GM18502 (cell line): ENCODE results near the gene REV1.
"Not testable (repeated sequence)": the region's sequence is repeated elsewhere in the genome, so short reads cannot be mapped to it uniquely, and the experiment has no call there.

ENCODE experiments used
- ATAC-seq: cut with Tn5 transposase; IDR thresholded peaks from one replicate; pipeline ENCODE4 v1.9.1; 2021; ENCODE audit warnings: mild to moderate bottlenecking; ENCODE audit not compliant: unreplicated experiment, poor library complexity

Gene REV1

GRCh38 chr2:99488539-99489062, 1.2 kb downstream of the REV1 start:
- no peak for ATAC-seq

- no peak for ATAC-seq
These were observed 1.9 kb downstream of the REV1 start for GRCh38 chr2:99487906-99488305.

- ATAC-seq: no peak
These were observed 4.0 kb downstream of the REV1 start for GRCh38 chr2:99485824-99486223.

GRCh38 chr2:99485411-99485810, 4.4 kb downstream of the REV1 start:
- ATAC-seq: no peak

GRCh38 chr2:99484205-99484604, 5.6 kb downstream of the REV1 start:
- ATAC-seq: no peak

GRCh38 chr2:99481941-99482340, 7.9 kb downstream of the REV1 start:
- no peak for ATAC-seq

- no peak for ATAC-seq
These were observed 8.3 kb downstream of the REV1 start for GRCh38 chr2:99481527-99481926.

GRCh38 chr2:99480390-99480789, 9.4 kb downstream of the REV1 start:
- no peak for ATAC-seq

- ATAC-seq: no peak
These were observed 11.2 kb downstream of the REV1 start for GRCh38 chr2:99478632-99479031.

GRCh38 chr2:99477054-99477453, 12.8 kb downstream of the REV1 start:
- no peak for ATAC-seq

- no peak for ATAC-seq
These were observed 13.2 kb downstream of the REV1 start for GRCh38 chr2:99476629-99477028.

- not testable (repeated sequence) for ATAC-seq
These were observed 14.7 kb downstream of the REV1 start for GRCh38 chr2:99475095-99475494.

- no peak for ATAC-seq
These were observed 16.2 kb downstream of the REV1 start for GRCh38 chr2:99473518-99474083.

- no peak for ATAC-seq
These were observed 17.2 kb downstream of the REV1 start for GRCh38 chr2:99472600-99472960.

- ATAC-seq: no peak
These were observed 17.9 kb downstream of the REV1 start for GRCh38 chr2:99471654-99472599.

- no peak for ATAC-seq
These were observed 18.9 kb downstream of the REV1 start for GRCh38 chr2:99470957-99471356.

GRCh38 chr2:99470459-99470858, 19.4 kb downstream of the REV1 start:
- not testable (repeated sequence) for ATAC-seq

- ATAC-seq: no peak
These were observed 20.4 kb downstream of the REV1 start for GRCh38 chr2:99469394-99469793.

- no peak for ATAC-seq
These were observed 21.7 kb downstream of the REV1 start for GRCh38 chr2:99468155-99468554.

- ATAC-seq: no peak
These were observed 22.4 kb downstream of the REV1 start for GRCh38 chr2:99467390-99467789.

- ATAC-seq: no peak
These were observed 27.9 kb downstream of the REV1 start for GRCh38 chr2:99461828-99462483.
